ENCODE measurements around the gene FAM193A. TPM values are rescaled to one million over a fixed set of nuclear protein-coding genes. Genes with fewer than 3 reads are reported as not detected.
"Not testable (repeated sequence)": the region's sequence is repeated elsewhere in the genome, so short reads cannot be mapped to it uniquely, and the experiment has no call there.

The FAM193A gene
- polyA plus RNA-seq, 6 donors from 2014 or later, result 1.5 to 5.9 (median 2.2) TPM

GRCh38 chr4:2780643-2781042 is 244.2 kb downstream of the FAM193A start:
- not testable (repeated sequence) for H3K27me3 Mint-ChIP-seq; H3K36me3 Mint-ChIP-seq; DNase-seq; H3K4me3 Mint-ChIP-seq; ATAC-seq (ENCODE audit: low read depth in 2 of 2)
- H3K9me3 Mint-ChIP-seq, result peaks cover 0 to 19% (median 6%) of the 10 kb centered on the region in 7 donors
- peaks cover 4 to 18% (median 6%) of the 10 kb centered on the region in 3 donors for H3K4me1 Mint-ChIP-seq
- H3K27ac Mint-ChIP-seq, result peak overlapping the region in 1 of 6 donors; percentile 18

GRCh38 chr4:2781911-2782310 is 245.5 kb downstream of the FAM193A start:
- Mint-ChIP-seq H3K27ac (peak overlapping the region in 1 of 6 donors; percentile 18), H3K4me3 (no peak overlapping the region), H3K36me3 (peaks cover 0 to 5% of the 10 kb centered on the region in 2 donors), H3K27me3 (no peaks in the 10 kb centered on the region), H3K9me3 (peaks cover 0 to 19% (median 6%) of the 10 kb centered on the region in 7 donors), H3K4me1 (peaks cover 13 to 31% (median 19%) of the 10 kb centered on the region in 3 donors)
- no peak for DNase-seq
- no peak for ATAC-seq (ENCODE audit: low read depth in 2 of 2)

Other genes with a start within 250 kb of the FAM193A start
- gene ZFYVE28, start 118.0 kb upstream of the FAM193A start, polyA plus RNA-seq (ENCODE audit: low read depth in 6 of 6), result 1 to 10 TPM in 4 of 6 donors, under 1 TPM in 2; 0.71 to 2.9 (median 1.4) TPM
- not detected for gene CFAP99, start 117.7 kb upstream of the FAM193A start, polyA plus RNA-seq (ENCODE audit: low read depth in 6 of 6)
- gene RNF4, start 67.5 kb upstream of the FAM193A start, polyA plus RNA-seq (ENCODE audit: low read depth in 6 of 6), result 10 to 100 TPM; 48.9 to 87.9 (median 64.8) TPM
- 10 to 100 TPM; 25.4 to 36.2 (median 35.3) TPM for gene TNIP2, start 219.7 kb downstream of the FAM193A start, polyA plus RNA-seq (ENCODE audit: low read depth in 6 of 6)